ENCODE results near the gene CTDSP1.

The CTDSP1 gene

DNA sequence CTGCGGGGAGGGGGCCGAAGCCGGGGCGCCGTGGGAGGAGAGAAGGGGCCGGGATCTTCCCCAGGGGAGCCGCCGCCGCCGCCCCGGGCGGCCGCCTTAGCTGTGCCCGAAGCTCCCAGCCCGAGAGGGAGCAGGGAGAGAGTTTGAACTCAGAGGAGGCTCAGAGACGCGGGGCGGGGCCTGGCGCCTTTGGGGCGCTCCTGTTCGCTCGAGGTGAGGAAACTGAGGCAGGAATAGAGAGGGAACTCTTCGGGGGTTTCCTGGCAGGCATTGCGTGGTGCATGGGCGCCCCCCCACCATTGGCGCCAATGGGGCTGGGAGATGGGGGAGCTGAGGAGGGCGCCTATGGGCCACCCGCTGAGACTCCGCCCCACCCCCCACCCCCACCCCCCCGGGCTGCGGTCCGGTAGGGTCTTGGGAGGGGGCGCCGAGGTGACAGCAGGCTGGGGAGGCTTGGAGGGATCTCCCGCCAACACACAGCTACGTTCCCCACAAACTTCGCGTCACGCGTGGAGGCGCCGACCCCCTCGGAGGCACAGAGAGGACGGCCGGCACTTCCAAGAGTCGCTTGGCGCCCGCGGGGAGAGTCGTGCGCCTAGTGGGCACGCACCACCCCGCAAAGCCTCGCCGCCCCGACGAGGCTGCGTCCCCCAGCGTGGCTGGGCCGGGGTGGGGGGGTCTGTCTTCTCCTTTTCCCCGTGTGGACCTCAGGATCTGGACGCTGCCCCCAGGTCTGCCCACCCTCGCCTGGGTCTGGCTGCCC is 680 bp downstream of the CTDSP1 start:
- DNase-seq (ENCODE audit: low read depth) = no peak

DNA sequence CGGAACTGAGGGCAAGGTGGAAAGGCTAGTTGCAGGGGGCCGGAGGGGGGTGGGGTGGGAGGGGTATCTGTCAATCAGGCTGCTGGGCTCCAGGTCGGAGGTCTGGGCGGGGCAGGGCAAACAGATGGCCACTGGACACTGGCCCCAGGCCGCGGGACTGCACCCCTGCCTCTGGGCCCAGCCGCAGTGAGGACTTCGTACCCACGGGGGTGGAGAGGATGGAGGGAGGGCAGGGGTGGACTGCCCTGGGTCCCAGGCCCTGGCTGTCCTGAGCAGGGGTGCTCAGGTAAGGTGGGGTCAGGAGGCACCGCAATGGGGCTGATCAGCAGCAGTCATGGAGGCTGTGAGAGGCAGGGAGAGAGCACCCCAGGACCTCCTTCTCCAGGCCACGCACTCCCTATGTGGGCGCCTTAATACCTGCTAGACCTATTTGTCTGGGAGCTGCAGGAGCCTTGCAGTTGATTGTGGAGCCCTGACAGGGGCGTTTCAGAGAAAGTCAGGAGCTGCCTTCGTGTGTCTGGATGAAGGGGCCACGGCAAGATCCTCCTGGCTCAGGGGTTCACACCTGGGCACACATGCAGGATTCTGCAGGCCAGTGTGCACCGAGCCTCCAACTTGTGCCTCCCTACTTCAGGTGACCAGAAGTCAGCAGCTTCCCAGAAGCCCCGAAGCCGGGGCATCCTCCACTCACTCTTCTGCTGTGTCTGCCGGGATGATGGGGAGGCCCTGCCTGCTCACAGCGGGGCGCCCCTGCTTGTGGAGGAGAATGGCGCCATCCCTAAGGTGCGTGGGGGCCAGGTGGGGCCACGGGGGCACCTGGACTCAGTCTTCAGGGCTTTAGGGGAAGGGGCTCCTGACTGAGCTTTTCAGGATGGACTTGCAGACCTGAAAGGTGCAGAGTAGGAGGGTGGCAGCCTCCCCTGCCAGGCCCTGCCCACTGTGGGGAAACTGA is 1.5 kb downstream of the CTDSP1 start:
- DNase-seq (ENCODE audit: low read depth) = no peak

DNA sequence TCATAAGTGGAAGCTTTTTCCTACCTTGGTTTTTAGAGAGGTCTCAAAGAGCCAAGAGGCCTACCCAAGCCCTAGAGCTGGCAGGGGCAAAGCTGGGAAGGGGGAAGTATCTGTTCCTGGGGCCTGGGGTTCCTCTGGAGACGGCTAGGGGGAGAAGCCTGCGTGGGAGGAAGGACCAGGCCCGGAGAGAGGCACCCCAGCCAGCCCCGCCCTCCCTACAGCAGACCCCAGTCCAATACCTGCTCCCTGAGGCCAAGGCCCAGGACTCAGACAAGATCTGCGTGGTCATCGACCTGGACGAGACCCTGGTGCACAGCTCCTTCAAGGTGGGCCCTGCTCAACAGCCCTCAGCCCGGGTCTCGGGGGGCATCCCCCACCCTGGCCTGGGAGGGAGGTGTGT is 2.2 kb downstream of the CTDSP1 start:
- no peak for DNase-seq (ENCODE audit: low read depth)

DNA sequence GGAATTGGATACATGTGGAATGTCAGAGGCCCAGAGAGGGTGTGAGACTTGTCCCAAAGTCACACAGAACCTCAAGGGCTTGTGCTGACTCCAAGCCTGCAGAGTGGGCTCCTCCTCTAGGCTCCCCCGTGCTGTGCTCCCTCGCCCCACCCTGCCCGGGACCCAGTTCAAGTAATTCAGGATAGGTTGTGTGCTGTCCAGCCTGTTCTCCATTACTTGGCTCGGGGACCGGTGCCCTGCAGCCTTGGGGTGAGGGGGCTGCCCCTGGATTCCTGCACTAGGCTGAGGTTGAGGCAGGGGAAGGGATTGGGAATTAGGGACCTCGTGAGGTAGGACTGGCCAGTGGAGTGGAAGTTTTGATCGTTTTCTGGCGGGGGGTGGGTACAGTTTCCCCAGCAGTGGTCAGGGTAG is 2.8 kb downstream of the CTDSP1 start:
- no peak for DNase-seq (ENCODE audit: low read depth)

DNA sequence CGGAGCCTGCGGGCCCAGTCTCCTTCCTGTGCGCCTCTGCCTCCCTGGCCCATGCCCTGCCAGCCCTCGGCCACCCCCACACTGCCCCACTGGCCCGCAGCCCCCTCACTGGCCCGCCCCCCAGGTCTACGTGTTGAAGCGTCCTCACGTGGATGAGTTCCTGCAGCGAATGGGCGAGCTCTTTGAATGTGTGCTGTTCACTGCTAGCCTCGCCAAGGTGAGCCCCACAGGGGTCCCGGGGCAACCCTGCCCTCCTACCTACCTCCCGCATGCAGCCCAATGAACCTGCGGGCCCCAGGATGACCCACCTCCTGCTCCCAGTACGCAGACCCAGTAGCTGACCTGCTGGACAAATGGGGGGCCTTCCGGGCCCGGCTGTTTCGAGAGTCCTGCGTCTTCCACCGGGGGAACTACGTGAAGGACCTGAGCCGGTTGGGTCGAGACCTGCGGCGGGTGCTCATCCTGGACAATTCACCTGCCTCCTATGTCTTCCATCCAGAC is 3.3 kb downstream of the CTDSP1 start:
- DNase-seq (ENCODE audit: low read depth) = no peak

DNA sequence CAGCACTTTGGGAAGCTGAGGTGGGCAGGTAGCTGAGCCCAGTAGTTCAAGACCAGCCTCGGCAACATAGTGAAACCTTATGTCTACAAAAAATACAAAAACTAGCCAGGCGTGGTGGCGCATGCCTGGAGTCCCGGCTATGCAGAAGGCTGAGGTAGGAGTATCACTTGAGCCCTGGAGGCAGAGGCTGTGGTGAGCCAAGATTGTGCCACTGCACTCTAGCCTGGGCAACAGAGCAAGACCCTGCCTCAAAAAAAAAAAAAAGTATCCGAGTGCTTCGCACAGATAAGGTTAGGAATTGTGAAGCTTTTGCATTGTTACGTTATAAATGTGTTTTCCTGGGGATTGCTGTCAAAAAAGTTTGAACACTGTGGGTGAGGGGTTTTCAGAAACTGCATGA is 4.1 kb downstream of the CTDSP1 start:
- no peak for DNase-seq (ENCODE audit: low read depth)

DNA sequence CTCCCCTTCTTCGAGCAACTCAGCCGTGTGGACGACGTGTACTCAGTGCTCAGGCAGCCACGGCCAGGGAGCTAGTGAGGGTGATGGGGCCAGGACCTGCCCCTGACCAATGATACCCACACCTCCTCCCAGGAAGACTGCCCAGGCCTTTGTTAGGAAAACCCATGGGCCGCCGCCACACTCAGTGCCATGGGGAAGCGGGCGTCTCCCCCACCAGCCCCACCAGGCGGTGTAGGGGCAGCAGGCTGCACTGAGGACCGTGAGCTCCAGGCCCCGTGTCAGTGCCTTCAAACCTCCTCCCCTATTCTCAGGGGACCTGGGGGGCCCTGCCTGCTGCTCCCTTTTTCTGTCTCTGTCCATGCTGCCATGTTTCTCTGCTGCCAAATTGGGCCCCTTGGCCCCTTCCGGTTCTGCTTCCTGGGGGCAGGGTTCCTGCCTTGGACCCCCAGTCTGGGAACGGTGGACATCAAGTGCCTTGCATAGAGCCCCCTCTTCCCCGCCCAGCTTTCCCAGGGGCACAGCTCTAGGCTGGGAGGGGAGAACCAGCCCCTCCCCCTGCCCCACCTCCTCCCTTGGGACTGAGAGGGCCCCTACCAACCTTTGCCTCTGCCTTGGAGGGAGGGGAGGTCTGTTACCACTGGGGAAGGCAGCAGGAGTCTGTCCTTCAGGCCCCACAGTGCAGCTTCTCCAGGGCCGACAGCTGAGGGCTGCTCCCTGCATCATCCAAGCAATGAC is 4.8 kb downstream of the CTDSP1 start:
- DNase-seq (ENCODE audit: low read depth) = no peak

DNA sequence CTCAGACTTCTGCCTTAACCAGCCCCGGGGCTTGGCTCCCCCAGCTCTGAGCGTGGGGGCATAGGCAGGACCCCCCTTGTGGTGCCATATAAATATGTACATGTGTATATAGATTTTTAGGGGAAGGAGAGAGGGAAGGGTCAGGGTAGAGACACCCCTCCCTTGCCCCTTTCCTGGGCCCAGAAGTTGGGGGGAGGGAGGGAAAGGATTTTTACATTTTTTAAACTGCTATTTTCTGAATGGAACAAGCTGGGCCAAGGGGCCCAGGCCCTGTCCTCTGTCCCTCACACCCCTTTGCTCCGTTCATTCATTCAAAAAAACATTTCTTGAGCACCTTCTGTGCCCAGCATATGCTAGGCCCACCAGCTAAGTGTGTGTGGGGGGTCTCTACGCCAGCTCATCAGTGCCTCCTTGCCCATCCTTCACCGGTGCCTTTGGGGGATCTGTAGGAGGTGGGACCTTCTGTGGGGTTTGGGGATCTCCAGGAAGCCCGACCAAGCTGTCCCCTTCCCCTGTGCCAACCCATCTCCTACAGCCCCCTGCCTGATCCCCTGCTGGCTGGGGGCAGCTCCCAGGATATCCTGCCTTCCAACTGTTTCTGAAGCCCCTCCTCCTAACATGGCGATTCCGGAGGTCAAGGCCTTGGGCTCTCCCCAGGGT is 5.5 kb downstream of the CTDSP1 start:
- DNase-seq (ENCODE audit: low read depth) = no peak

DNA sequence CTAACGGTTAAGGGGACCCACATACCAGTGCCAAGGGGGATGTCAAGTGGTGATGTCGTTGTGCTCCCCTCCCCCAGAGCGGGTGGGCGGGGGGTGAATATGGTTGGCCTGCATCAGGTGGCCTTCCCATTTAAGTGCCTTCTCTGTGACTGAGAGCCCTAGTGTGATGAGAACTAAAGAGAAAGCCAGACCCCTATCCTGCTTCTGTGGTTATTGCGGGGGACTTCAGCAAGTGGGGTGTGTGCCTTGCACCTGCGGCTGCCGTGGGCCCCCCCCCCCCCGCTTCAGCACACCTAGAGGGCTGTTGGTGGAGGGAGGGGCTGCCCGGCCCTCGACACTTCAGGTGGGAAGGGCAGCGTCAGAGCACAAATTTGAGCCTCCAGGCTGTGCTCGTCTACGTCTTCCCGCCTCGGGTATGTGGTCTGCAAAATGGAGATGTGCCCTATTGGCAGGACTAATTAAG is 6.1 kb downstream of the CTDSP1 start:
- DNase-seq (ENCODE audit: low read depth) = no peak

DNA sequence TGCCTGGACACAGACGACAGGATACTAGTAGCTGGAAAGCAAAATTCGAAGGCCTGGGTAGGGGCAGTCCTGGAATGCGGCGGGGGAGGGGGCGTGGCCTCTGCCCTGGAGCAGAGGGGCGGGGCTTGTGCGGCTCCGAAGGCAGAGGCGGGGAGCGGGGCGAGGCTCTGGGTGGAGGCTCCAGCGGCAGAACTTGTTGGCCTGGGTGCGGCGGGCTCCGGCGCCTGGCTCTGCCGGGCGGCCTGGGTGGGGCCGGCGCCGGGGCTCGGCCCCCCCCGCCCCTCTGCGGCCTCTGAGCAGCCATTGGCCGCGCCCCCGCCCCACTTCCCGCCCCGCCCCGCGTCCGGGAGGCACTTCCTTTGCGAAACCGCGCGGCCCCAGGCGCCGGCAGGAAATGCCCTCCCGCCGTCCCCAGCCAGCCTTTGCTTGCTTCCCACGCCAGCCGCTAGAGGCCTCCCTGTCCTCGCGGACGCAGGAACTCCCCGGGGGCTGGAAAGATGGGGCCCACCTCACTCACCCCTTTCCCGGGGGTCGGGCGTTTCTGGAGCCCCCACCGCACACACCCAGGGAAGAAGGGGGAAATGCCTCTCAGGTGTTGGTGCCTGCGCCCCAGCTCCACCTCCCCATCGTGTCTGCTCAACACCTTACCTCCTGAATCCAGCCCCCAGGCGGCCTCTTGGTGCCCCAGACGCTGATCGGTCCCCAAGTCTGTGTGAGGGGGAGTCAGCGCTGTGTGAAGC is 6.7 kb downstream of the CTDSP1 start:
- DNase-seq (ENCODE audit: low read depth) = peak; percentile 92

DNA sequence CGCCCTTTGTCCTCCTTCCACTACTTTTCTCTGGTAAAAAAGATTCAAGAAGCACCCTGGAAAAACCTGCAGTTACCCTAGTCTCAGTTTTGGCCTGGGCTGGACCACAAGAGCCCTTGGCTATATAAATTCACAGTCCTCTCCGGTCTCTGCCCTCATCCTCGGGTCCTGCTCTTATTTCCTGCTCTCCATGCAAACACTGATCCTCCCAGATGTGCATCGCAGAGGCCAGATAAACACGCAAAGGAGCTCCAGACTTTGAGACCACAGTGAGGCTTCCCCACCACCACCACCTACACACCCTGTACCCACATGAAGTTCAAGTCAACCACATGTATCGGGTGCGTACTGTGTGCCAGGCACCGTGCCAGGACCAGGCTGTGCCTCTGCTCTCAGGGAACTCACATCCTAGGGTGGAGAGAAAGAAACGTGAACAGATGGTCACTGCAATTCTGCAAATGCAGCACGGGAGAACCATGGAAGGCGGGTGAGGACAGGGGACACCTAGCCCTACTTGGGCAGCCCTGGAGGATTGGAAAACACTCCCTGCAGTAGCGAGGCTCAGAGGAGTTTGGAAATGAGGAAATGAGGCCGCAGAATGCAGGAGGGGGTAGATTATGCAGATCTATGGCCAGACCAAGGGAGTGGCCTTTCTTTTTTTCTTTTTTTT is 7.4 kb downstream of the CTDSP1 start:
- peak; percentile 51 for DNase-seq (ENCODE audit: low read depth)

DNA sequence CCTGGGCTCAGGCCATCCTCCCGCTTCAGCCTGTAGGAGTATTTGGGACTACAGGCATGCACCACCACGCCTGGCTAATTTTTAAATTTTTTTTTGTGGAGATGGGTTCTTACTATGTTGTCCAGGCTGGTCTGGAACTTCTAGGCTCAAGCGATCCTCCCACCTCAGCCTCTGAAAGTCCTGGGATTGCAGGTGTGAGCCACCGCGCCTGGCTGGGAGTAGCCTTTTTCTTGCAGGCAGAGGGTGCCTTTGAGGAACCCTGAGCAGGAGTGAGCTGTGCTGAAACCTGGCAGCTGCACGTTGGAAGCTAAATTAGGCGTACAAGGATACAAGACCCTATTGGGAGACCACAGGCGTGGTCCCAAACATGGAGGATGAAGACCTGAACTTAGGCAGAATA is 8.0 kb downstream of the CTDSP1 start:
- no peak for DNase-seq (ENCODE audit: low read depth)

DNA sequence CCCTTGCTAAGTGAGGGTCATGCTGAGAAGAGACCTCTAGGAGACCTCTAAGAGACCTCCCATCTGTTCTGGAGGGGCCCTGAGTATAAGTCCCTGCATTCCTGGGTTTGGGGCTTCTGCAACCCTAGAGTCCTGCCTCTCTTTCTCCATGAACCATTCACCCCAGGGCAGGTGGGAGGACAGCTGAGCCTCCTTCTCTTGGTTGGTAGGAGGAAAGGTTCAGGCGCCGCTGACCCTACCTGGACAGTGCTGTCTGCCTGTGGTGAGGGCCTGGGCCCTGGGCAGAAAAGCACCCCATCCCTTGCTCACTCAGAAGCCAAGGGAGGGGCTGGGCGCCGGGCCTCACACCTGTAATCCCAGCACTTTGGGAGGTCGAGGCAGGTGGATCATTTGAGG is 18.7 kb downstream of the CTDSP1 start:
- no peak for DNase-seq (ENCODE audit: low read depth)

DNA sequence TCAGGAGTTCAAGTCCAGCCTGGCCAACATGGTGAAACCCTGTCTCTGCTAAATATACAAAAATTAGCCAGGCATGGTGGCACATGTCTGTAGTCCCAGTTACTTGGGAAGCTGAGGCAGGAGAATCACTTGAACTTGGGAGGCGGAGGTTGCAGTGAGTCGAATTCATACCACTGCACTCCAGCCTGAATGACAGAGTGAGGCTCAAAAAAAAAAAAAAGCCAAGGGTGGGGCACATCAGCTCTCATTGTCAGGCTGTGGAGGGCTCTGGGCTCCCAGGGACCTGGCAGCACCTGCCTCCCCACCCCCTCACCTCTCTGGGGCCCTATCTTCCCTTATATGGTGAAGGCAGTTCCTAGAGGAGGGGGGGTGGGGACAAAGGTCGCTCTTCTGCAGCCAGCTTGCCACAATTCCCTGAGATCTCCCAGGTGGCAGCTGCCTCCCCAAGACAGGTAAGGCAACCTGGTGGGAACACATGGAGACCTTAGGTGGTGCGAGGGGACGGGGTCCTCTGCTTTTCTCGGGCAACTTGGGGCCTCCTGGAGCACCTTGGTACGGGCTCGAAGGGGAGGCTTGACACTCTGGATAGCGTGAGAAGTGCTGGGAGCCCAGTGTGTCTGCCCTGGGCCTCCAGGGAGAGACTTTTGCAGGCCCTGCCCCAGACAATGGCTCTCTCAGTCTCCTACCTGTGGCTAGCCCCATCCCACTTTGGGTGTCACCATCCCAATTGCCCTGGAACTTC is 19.2 kb downstream of the CTDSP1 start, which contains the start of gene VIL1:
VIL1 (plus strand) TSS at position 407 of the 742 bp plus-strand sequence. CDS start 4,656 bp downstream, outside the sequence.
- no peak for DNase-seq (ENCODE audit: low read depth)

DNA sequence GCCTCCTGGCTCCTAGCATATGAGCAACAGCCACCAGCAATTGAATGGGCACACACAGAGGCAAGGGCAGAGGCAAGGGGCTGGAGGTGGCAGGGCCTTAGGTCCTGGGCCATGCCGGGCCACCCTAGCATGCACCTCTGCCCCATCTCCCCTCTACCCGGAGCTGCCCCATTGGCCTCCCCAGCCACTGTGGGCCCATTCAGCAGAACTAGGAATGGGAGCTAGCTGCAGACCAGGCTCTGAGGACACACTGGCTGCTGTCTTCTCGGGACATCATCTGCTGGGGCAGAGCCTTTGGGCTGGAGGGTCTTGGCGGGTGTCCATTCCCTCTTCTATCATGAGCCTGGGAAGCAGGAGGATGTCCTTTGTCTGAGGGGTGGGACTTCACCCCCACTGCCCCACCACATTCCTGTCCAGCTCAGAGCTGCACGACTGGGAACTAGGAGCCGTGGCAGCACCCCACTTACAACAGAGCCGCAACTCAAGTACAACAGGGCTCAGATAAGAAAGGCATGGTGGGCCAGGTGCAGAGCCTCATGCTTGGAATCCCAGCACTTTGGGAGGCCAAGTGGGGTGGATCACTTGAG is 20.1 kb downstream of the CTDSP1 start:
- no peak for DNase-seq (ENCODE audit: low read depth)

DNA sequence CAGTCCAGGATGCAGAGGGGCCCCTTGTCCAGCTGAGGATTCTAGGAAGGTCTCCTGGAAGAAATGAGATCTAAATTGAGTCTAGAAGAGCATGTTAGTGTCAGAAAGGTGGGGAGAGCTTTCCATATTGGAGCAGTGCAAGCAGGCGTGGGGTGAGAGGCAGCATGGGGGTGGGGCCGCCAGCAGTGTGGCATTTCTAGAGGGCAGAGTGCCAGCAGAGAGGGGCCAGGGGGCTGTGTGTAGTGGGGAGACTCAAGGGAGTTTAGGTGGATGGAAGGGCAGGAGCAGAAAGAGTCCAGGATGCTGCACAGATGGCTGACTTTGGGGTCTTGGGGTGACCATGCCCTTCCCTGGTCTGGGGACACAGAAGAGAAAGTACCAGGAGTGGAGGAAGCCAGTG is 21.4 kb downstream of the CTDSP1 start:
- no peak for DNase-seq (ENCODE audit: low read depth)

DNA sequence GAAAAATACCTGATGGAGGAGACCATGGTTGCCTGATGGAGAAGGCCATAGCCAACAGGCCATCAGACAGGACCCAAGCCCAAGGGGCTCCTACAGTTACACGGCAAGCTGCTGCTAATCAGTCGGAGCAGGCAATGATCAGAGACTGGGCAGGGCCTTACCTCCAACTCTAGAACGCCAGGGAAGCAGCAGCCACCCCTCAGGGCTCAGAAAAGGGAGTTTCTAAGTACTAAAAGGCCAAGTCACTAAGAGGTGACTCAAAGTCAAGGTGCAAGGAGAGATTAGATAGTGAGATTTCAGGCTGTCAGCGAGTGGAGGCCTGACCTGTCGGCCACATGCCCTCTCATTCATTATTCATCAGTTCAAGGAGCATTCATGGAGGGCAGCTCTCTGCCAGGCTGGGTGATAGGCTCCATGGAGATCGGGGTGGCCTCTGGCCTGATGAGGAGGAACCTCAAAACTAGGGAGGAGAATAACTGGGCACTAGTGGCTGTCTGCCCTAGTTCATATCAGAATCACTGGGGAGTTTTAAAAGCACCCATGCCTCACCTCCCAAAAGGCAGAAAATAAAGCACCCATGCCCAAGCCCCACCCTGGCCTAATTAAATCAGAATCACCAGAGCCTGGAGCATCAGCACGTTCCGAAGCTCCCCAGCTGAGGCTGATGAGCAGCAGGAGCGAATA is 22.9 kb downstream of the CTDSP1 start:
- DNase-seq (ENCODE audit: low read depth) = no peak

DNA sequence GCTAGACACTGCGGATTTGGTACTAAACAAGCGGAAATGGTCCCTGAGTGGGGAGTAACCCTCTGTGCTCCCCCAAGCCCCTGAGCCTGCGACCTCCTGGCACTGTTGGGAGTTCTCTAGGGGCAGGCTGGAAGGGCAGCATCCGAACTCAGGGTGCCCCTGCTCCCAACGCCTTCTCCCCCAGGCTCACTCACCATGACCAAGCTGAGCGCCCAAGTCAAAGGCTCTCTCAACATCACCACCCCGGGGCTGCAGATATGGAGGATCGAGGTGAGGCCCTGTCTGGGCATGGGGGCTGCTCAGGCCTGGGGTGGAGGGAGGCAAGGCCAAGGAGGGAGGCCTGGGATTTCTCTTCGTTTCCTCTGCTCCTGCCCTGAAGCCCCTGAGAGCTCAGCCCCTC is 23.9 kb downstream of the CTDSP1 start:
- DNase-seq (ENCODE audit: low read depth) = no peak

DNA sequence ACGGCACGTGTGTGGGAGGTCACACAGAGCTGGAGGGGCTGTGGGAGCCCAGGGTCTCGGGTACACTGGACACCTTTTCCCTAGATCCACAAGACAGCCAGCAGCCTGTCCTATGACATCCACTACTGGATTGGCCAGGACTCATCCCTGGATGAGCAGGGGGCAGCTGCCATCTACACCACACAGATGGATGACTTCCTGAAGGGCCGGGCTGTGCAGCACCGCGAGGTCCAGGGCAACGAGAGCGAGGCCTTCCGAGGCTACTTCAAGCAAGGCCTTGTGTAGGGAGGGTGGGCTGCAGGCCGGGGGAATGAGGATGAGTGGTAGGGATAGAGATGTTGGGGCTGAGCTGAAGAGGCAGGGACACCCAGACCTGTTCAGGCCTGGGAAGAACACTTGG is 25.9 kb downstream of the CTDSP1 start:
- no peak for DNase-seq (ENCODE audit: low read depth)

Data from activated T-cell treated with anti-CD3 and anti-CD28 coated beads for 1 hour (primary cell).